Measurements from ENCODE around the gene CCDC191.
A peak's percentile ranks its signal among the peaks of the same experiment; 100 is the strongest.

Gene CCDC191, protein sequence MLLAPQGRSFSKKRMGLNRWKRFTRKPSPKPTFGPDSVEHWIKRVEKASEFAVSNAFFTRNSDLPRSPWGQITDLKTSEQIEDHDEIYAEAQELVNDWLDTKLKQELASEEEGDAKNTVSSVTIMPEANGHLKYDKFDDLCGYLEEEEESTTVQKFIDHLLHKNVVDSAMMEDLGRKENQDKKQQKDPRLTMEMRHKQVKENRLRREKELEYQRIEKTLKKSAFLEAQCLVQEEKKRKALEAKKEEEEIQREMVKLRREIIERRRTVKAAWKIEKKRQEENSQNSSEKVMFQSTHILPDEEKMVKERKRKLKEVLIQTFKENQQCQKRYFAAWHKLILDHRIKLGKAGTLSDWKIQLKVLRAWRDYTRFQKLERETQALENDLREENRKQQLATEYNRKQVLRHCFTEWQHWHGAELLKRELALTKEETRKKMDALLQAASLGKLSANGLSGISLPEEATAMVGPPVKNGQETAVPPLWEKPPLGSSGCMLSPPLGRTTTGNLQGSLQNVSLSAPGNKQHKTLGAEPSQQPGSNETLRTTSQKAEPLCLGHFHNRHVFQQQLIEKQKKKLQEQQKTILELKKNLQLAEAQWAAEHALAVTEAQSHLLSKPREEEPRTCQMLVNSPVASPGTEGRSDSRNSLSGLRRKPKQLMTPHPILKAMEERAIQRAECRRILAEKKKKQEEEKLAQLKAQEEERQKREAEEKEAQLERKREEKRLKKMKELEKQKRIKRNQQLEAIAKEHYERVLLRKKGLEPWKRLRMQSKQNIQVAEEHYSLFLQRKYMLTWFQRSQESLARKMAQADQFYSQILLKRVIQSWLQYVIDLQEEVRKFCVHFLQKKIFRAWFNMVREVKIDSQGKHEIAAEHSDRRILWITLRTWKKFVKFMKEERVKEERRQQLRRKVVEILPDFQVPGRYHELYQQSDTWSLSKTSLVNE

DNA sequence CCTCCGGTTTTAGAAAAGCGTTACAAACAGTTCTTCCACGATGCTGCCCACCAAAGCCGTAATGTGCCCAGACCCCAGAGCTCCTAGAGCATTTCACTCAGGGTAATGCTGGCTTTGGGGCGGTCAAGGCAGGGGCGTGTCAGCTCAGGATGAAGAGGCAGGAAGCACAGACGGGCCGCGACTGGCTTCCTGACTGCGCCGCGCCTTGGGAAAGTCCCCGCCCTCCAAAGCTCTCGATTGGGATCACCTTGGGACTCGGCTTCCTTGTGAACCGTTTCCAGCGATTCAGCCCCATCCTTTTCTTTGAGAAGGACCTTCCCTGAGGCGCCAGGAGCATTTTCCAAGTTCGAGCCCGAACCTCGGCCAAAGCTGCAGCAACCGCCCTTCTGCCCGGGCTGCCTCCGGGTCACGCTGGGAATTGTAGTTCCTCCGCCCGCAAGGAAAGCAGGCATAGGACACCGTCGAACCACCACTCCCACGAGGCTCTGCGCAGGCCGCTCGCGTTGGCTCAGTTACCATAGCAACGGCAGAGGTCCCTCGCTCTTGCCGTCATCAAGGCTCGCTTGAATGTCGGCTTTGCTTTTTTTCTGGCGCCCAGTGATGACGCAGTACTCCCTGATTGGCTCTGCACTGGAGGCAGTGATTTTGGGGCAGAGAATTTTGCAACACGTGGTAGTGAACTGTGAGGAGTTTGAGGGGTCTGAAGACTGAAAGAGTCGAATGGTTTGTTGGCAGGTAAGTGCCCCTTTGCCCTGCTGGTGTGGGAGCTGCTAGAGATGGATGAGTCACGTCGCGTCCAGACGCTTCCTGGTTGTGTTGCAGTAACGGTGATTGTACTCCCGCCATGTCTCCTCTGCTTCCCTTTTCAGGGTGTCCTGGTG lies at the start of gene CCDC191, which contains the start of gene QTRT2:
CCDC191 (minus strand) TSS at position 397 of the 881 bp plus-strand sequence; CDS start at position 337, 60 bp downstream.
QTRT2 (plus strand) TSS at position 608 of the 881 bp plus-strand sequence. CDS start 8,521 bp downstream, outside the sequence.
- no peaks in the 10 kb centered on the region for H3K36me3 ChIP-seq (ENCODE audit: control insufficient read depth, insufficient read depth, low read length)
- no peaks in the 10 kb centered on the region for H3K27me3 ChIP-seq (ENCODE audit: control insufficient read depth, insufficient read depth, low read length)
- H3K4me3 ChIP-seq (ENCODE audit: low read length) = peak within 1 kb of the TSS; percentile 93
- peak within 1 kb of the TSS; percentile 70 for H3K27ac ChIP-seq (ENCODE audit: low read depth, low read length)
- peaks cover 6% of the 10 kb centered on the region for H3K4me1 ChIP-seq (ENCODE audit: control insufficient read depth, insufficient read depth, low read length)
- peak within 1 kb of the TSS; percentile 2 for H3K9ac ChIP-seq (ENCODE audit: low read length)

DNA sequence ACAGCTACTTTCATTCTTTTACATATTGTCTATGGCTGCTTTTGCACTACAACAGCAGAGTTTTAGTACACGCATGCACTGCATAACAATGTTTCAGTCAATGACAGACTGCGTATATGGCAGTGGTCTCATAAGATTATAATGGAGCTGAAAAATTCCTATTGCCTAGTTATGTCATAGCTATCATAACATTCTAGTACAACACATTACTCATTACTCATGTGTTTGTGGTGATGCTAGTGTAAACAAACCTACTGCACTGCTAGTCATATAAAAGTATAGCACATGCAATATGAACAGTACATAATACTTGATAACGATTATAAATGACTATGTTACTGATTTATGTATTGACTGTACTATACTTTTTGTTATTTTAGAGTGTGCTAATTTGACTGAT lies 48.1 kb upstream of the CCDC191 start:
- Histone ChIP-seq H3K27ac (ENCODE audit: low read depth, low read length) (no peak overlapping the region), H3K9ac (ENCODE audit: low read length) (no peak overlapping the region), H3K4me1 (ENCODE audit: control insufficient read depth, insufficient read depth, low read length) (no peaks in the 10 kb centered on the region), H3K27me3 (ENCODE audit: control insufficient read depth, insufficient read depth, low read length) (no peaks in the 10 kb centered on the region), H3K36me3 (ENCODE audit: control insufficient read depth, insufficient read depth, low read length) (no peaks in the 10 kb centered on the region), H3K4me3 (ENCODE audit: low read length) (no peak overlapping the region)

DNA sequence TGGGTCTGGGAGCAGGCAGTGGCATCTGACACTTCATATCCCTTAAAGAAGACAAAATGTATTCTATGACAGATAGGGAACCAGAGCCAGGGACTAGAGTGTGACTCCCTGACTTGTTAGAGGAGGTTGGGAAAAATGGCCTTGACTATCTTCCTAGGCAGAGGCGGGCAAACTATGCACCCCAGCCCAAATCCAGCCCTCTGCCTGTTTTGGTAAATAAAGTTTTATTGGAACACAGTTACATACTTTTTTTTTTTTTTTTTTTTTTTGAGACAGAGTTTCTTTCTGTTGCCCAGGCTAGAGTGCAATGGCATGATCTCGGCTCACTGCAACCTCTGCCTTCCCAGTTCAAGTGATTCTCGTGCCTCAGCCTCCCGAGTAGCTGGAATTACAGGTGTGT lies 47.5 kb upstream of the CCDC191 start:
- H3K27me3 ChIP-seq (ENCODE audit: control insufficient read depth, insufficient read depth, low read length) = no peaks in the 10 kb centered on the region
- H3K9ac ChIP-seq (ENCODE audit: low read length) = no peak overlapping the region
- H3K36me3 ChIP-seq (ENCODE audit: control insufficient read depth, insufficient read depth, low read length) = no peaks in the 10 kb centered on the region
- H3K4me3 ChIP-seq (ENCODE audit: low read length) = no peak overlapping the region
- no peak overlapping the region for H3K27ac ChIP-seq (ENCODE audit: low read depth, low read length)
- no peaks in the 10 kb centered on the region for H3K4me1 ChIP-seq (ENCODE audit: control insufficient read depth, insufficient read depth, low read length)

DNA sequence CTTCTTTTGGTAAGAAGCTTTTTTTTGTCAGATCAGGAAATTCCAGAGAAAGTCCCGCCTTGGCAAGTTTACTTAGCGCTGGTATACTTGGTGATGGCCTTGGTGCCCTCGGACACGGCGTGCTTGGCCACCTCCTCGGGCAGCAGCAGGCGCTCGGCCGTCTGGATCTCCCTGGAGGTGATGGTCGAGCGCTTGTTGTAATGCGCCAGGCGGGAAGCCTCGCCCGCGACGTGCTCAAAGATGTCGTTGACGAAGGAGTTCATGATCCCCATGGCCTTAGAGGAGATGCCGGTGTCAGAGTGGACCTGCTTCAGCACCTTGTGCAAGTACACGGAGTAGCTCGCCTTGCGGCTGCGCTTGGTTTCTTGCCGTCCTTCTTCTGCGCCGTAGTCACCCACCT lies 46.9 kb upstream of the CCDC191 start:
- H3K27ac ChIP-seq (ENCODE audit: low read depth, low read length) = no peak overlapping the region
- no peak overlapping the region for H3K4me3 ChIP-seq (ENCODE audit: low read length)
- H3K36me3 ChIP-seq (ENCODE audit: control insufficient read depth, insufficient read depth, low read length) = no peaks in the 10 kb centered on the region
- no peaks in the 10 kb centered on the region for H3K27me3 ChIP-seq (ENCODE audit: control insufficient read depth, insufficient read depth, low read length)
- no peak overlapping the region for H3K9ac ChIP-seq (ENCODE audit: low read length)
- H3K4me1 ChIP-seq (ENCODE audit: control insufficient read depth, insufficient read depth, low read length) = no peaks in the 10 kb centered on the region

DNA sequence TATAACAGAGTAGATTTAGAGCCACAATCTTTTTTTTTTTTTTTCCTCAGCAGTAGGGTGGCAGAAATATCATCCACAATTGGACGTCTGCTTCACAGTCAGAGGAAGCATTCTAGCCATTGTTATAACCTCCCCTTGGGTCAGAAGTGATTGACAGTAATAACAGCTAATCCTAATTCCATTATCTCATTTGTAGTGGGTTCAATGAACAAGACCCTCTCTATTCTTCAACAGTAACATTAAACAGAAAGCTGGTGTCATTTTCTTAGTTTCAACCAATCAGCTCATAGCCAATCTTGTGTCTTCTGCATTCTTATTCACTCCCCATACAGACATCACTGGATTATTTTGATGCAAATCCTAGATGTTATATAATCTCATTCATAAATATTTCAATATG lies 44.8 kb upstream of the CCDC191 start:
- H3K4me3 ChIP-seq (ENCODE audit: low read length) = no peak overlapping the region

DNA sequence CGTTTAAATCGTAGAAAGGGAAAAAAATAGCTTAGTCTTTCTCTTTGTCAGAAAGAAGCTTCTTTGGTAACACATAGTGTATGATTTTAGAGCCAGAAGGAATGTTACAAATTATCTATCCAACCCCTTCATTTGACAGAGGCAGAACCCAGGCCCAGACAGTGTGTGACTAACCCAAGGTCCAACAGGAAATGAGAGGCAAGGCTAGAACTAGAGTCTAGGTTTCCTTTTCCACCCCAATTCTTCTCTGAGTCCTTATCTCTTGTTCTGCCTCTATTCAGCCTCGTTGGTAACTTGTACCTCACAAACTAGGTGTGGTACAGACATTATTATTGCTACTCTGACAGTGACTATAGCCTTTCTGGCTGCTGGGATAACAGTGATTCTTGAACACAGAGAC lies 39.5 kb upstream of the CCDC191 start:
- H3K36me3 ChIP-seq (ENCODE audit: control insufficient read depth, insufficient read depth, low read length) = no peaks in the 10 kb centered on the region
- H3K9ac ChIP-seq (ENCODE audit: low read length) = no peak overlapping the region
- H3K4me3 ChIP-seq (ENCODE audit: low read length) = no peak overlapping the region
- H3K27ac ChIP-seq (ENCODE audit: low read depth, low read length) = no peak overlapping the region
- H3K4me1 ChIP-seq (ENCODE audit: control insufficient read depth, insufficient read depth, low read length) = no peaks in the 10 kb centered on the region
- H3K27me3 ChIP-seq (ENCODE audit: control insufficient read depth, insufficient read depth, low read length) = no peaks in the 10 kb centered on the region

More for the DNA sequence above, 44.8 kb upstream of the CCDC191 start:
- H3K27ac ChIP-seq (ENCODE audit: low read depth, low read length) = no peak overlapping the region
- no peaks in the 10 kb centered on the region for H3K36me3 ChIP-seq (ENCODE audit: control insufficient read depth, insufficient read depth, low read length)
- H3K27me3 ChIP-seq (ENCODE audit: control insufficient read depth, insufficient read depth, low read length) = no peaks in the 10 kb centered on the region
- H3K4me1 ChIP-seq (ENCODE audit: control insufficient read depth, insufficient read depth, low read length) = no peaks in the 10 kb centered on the region
- H3K9ac ChIP-seq (ENCODE audit: low read length) = no peak overlapping the region

DNA sequence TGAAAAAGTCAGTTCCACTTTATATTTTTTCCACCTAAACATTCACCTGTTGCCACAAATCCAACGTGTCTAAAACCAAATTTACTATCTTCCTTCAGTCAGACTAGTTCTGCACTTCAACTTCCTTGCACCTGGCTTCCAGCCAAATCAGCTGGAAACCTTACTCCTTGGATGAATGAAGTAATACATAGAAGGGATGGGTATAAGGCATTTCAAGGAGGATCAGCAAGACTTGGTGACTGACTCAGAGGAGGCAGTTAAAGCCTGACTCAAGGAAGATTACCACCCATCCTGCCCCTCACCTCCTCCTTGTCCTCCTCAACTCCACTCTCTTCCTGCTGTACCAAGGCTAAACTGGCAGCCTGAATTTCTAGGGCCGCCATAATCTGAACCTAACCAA lies 37.3 kb upstream of the CCDC191 start:
- H3K36me3 ChIP-seq (ENCODE audit: control insufficient read depth, insufficient read depth, low read length) = no peaks in the 10 kb centered on the region
- H3K27me3 ChIP-seq (ENCODE audit: control insufficient read depth, insufficient read depth, low read length) = no peaks in the 10 kb centered on the region
- H3K4me3 ChIP-seq (ENCODE audit: low read length) = no peak overlapping the region
- no peak overlapping the region for H3K9ac ChIP-seq (ENCODE audit: low read length)
- no peaks in the 10 kb centered on the region for H3K4me1 ChIP-seq (ENCODE audit: control insufficient read depth, insufficient read depth, low read length)
- no peak overlapping the region for H3K27ac ChIP-seq (ENCODE audit: low read depth, low read length)

DNA sequence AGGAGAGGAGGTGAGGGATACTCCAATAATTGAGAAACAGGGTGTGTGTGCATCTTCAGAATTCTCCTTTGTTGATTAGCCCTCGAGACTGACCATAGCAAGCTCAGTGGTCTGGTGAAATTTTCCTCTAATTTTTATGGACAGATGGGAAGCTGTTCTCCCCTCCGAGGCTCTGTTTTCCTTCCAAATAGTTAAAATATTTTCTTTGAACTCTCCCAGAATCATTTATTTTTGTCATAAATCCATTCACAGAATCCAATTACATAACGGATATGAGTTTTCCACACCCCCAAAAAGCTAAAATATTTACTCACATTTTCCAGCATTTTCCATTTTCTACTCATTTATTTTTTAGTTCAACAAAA lies 36.7 kb upstream of the CCDC191 start:
- H3K4me1 ChIP-seq (ENCODE audit: control insufficient read depth, insufficient read depth, low read length) = no peaks in the 10 kb centered on the region
- no peak overlapping the region for H3K9ac ChIP-seq (ENCODE audit: low read length)
- no peak overlapping the region for H3K27ac ChIP-seq (ENCODE audit: low read depth, low read length)
- H3K36me3 ChIP-seq (ENCODE audit: control insufficient read depth, insufficient read depth, low read length) = no peaks in the 10 kb centered on the region
- H3K4me3 ChIP-seq (ENCODE audit: low read length) = no peak overlapping the region
- H3K27me3 ChIP-seq (ENCODE audit: control insufficient read depth, insufficient read depth, low read length) = no peaks in the 10 kb centered on the region

DNA sequence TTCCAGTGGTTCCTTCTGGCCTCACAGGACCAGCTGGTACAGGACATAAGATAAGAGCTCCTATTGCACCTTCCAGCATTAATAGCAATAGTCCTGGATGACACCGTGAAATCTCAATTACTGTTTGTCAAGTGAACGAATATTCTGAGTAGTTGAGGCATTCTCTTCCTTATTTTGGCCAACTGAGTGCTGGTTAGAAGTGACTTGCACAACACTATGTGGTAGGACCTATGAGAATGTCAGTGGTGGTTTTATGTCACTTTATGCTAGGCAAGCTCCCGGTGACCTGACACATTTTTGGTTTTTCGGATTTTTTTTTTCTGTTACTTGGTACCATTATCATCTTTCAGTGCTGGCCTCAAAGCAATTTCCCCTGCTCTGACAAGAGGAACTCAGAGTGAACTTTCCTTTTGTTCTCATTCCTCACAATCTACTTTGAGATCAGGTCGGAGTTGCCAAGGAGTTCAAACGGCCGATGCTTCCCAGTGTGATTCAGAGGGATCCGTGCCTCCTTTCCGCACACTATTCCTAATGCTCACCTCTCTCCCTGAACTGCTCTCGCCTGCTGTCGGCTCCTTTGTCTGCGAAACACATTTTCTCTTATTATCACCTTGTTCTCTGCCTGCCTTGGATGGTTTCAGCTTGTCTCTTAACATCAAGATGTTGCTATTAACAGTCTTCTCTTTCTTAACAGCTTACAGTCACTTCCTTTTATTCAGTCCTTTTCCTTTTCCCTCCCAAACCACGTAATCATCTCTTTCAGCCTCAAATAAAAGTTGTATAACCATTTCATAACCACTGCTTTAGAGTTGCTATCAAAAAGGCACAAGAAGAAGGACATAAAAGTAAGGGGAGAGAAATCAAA lies 36.1 kb upstream of the CCDC191 start:
- no peak overlapping the region for H3K4me3 ChIP-seq (ENCODE audit: low read length)
- H3K4me1 ChIP-seq (ENCODE audit: control insufficient read depth, insufficient read depth, low read length) = no peaks in the 10 kb centered on the region
- H3K27ac ChIP-seq (ENCODE audit: low read depth, low read length) = no peak overlapping the region
- H3K9ac ChIP-seq (ENCODE audit: low read length) = no peak overlapping the region
- no peaks in the 10 kb centered on the region for H3K36me3 ChIP-seq (ENCODE audit: control insufficient read depth, insufficient read depth, low read length)
- H3K27me3 ChIP-seq (ENCODE audit: control insufficient read depth, insufficient read depth, low read length) = no peaks in the 10 kb centered on the region

DNA sequence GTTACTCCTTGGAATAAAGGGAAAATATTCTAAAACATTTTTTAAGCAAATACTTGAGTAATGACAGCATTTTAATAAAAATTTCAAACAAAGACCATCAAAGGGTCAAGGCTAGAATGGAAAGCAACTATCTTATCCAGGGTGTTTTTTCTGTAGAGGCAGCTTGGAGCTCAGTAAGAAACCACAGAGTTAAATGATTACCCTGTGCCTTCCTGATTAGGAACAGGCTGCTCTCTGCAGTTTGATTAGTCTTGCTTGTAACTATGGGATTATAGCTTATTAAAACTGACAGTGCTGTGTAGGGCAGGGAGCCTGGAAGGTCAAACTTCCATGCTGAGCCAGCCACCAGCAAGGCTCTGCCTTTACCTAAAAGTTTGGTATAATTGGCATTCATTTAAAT lies 33.3 kb upstream of the CCDC191 start:
- Histone ChIP-seq H3K9ac (ENCODE audit: low read length) (no peak overlapping the region), H3K4me1 (ENCODE audit: control insufficient read depth, insufficient read depth, low read length) (no peaks in the 10 kb centered on the region), H3K4me3 (ENCODE audit: low read length) (no peak overlapping the region), H3K27me3 (ENCODE audit: control insufficient read depth, insufficient read depth, low read length) (no peaks in the 10 kb centered on the region), H3K36me3 (ENCODE audit: control insufficient read depth, insufficient read depth, low read length) (peaks cover 10% of the 10 kb centered on the region), H3K27ac (ENCODE audit: low read depth, low read length) (no peak overlapping the region)

DNA sequence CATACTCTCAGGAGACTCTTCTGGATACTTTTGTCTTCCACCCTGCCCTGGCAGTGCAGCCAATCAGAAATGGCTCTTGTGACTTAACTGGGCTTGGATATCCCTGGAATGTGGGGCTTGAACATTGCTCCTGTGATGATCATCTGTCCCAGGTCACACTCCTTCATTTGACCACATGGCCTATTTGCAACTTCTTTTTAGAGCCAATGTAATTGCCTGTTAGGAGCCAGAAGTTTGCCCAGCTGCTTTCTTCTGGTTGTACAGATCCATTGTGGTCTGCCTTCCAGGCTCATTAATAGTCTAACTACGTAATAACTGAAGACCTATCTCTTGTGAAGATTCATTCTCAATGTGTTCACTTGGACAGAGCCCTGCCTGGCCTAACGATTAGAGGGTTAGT lies 30.0 kb upstream of the CCDC191 start:
- Histone ChIP-seq H3K4me1 (ENCODE audit: control insufficient read depth, insufficient read depth, low read length) (no peaks in the 10 kb centered on the region), H3K9ac (ENCODE audit: low read length) (no peak overlapping the region), H3K4me3 (ENCODE audit: low read length) (no peak overlapping the region), H3K27me3 (ENCODE audit: control insufficient read depth, insufficient read depth, low read length) (no peaks in the 10 kb centered on the region), H3K27ac (ENCODE audit: low read depth, low read length) (no peak overlapping the region), H3K36me3 (ENCODE audit: control insufficient read depth, insufficient read depth, low read length) (peaks cover 13% of the 10 kb centered on the region)

Measured in rectal smooth muscle tissue (tissue), 1 donor.